HG03378 (cell line): ENCODE measurements around the gene PNN.
"Not testable (repeated sequence)": the region's sequence is repeated elsewhere in the genome, so short reads cannot be mapped to it uniquely, and the experiment has no call there.

Experiments used
- ATAC-seq: cut with Tn5 transposase; IDR thresholded peaks from one replicate; pipeline ENCODE4 v1.9.1; 2021; ENCODE audit warnings: mild to moderate bottlenecking, moderate library complexity; ENCODE audit not compliant: unreplicated experiment

The PNN gene

DNA sequence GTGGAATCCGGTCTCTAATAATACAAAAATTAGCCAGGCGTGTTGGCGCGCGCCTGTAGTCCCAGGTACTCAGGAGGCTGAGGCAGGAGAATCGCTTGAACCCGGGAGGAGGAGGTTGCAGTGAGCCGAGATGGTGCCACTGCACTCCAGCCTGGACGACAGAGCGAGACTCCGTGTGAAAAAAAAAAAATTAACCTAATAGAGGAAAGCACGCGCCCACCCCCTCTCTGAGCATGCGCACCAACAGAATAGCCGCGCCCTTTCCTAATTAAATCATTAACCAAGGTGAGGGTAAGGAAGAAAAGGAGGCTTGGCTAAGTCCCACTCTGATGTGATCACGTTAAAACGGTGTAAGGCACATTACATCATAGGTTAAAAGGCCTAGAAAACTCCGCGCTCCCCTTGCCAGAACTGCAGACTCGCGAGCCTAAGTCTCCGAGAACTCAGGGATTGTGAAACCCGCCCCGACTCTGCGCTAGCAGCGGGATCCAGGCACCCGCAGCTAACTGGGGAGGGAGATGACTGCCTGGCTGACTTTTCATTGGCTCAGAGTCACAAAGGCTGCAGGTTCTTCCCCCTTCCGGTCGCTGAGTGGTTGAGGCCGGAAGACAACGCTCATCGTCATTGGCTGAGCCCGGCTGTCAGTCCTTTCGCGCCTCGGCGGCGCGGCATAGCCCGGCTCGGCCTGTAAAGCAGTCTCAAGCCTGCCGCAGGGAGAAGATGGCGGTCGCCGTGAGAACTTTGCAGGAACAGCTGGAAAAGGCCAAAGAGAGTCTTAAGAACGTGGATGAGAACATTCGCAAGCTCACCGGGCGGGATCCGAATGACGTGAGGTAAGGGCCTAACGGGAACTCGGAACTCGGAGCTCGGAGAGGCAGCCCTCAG, at the start of gene PNN:
Gene PNN (plus strand): TSS at position 695 of the 885 bp plus-strand sequence. CDS start 26 bp downstream, at position 721.
- peak; percentile 93 for ATAC-seq

DNA sequence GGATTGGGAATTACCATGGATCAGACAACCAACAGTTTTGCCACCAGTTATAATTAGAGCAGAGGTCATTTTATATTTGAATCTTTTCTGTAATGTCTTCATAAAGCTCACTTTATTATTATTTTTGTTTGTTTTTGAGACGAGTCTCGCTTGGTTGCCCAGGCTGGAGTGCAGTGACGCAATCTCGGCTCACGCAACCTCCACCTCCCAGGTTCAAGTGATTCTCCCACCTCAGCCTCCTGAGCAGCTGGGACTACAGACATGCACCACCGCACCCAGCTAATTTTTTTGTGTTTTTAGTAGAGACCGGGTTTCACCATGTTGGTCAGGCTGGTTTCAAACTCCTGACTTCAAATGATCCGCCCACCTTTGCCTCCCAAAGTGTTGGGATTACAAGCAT, 37.2 kb upstream of the PNN start:
- ATAC-seq, result not testable (repeated sequence)

DNA sequence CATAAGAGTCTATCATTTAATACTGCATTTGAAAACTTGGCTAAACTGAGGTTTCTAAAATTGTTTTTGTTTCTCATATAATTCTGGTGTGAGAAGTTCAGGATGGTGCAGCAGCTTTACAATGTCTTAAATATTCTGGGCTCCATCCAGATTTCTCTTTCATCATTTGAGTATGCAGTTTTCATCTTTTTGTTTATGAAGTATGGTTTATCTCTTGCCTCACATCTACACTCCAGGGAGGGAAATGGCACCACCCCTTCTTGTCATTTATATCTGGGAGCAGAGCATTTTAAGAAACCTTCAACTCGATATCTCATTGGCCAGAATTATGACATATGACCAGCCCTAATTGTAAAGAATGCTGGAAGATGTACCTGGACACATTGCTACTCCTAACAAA, 36.6 kb upstream of the PNN start:
- no peak for ATAC-seq

DNA sequence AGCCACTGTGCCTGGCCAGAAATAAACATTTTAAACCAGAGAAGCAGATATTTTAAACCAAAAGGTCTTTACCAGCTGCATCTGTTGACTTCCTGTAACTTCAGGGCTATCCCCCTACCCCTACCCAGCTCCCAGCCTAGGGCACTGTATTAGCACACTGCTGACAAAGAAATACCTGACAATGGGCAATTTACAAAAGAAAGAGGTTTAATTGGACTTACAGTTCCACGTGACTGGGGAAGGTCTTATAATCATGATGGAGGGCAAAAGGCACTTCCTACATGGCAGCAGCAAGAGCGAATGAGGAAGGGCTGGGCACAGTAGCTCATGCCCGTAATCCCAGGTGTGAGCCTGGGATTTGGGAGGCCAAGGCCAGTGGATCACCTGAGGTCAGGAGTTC, 34.9 kb upstream of the PNN start:
- ATAC-seq, result no peak

DNA sequence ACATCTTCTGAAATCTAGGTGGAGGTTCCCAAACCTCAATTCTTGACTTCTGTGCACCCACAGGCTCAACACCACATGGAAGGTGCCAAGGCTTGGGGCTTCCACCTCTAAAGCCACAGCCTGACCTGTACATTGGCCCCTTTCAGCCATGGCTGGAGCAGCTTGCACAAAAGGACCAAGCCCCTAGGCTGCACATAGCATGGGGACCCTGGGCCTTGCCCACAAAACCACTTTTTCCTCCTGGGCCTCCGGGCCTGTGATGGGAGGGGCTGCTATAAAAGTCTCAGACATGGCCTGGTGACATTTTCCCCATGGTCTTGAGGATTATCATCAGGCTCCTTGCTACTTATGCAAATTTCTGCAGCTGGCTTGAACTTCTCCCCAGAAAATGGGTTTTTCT, 33.4 kb upstream of the PNN start:
- not testable (repeated sequence) for ATAC-seq

DNA sequence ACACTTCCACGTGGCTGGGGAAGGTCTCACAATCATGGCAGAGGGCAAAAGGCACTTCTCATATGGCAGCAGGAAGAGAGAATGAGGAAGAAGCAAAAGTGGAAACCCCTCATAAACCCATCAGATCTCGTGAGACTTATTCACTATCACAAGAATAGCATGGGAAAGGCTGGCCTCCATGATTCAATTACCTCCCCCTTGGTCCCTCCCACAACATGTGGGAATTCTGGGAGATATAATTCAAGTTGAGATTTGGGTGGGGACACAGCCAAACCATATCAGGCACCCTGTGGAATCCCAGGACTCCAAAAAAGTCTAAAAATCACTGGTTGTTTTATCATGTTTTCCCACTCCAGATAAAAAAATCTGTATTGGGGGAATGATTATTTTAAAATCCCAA, 31.8 kb upstream of the PNN start:
- not testable (repeated sequence) for ATAC-seq

DNA sequence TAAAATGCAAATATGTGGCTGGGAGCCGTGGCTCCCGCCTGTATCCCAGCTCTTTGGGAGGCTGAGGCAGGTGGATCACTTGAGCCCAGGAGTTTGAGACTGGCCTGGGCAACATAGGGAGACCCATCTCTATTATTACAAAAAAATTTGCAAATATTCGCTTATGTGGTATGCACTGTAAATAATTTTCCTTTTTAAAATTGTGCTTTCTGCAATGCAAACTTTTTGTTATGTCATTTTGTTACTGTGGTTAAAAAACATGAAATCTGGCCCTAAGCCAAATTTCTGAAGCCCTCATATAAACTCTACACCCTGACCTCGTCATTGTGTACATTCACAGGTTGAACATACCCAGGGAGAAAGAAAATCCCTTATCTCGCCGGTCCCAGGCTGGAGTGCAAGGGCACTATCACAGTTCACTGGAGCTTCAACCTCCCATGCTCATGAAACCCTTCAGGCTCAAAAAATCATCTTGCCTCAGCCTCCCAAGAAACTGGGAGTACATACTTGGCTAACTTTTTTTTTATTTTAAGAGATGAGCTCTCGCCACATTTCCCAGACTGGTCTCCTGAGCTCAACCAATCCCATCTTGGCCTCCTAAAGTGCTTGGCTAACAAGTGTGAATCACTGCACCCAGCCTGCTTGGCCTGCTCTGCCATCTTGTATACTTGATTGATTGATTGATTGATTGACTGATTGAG, 29.6 kb upstream of the PNN start:
- no peak for ATAC-seq

DNA sequence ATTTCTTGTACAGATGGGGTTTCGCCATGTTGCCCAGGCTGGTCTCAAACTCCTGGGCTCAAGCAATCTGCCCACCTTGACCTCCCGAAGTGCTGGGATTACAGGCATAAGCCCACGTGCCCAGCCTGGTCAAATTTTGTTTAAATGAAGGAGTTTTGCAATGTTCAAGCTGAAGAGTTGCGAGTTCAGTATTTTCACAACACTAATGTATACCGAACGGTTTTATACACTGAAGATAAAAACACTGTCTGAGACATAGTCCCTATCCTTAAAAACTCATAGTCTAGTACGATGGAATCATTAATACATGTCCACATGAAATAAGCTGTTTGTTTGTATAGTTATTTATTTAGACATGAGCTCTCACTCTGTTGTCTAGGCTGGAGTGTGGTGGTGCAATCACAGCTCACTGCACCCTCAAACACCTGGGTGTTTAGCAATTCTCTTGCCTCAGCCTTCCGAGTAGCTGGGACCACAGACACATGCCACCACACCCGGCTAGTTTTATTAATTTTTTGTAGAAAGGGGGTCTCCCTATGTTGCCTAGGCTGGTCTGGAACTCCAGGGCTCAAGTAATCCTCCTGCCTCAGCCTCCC, 20.4 kb upstream of the PNN start:
- no peak for ATAC-seq

DNA sequence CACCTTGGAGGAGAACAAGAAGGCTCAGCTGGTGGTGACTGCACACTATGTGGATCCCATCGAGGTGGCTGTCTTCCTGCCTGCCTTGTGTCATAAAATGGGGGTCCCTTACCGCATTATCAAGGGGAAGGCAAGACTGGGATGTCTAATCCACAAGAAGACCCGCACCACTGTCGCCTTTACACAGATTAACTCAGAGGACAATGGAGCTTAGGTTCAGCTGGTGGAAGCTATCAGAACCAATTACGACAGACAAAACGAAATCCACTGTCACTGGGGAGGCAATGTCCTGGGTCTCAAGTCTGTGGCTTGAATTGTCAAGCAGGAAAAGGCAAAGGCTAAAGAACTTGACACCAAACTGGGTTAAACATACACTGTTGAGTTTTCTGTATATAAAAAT, 17.6 kb upstream of the PNN start:
- ATAC-seq, result no peak

DNA sequence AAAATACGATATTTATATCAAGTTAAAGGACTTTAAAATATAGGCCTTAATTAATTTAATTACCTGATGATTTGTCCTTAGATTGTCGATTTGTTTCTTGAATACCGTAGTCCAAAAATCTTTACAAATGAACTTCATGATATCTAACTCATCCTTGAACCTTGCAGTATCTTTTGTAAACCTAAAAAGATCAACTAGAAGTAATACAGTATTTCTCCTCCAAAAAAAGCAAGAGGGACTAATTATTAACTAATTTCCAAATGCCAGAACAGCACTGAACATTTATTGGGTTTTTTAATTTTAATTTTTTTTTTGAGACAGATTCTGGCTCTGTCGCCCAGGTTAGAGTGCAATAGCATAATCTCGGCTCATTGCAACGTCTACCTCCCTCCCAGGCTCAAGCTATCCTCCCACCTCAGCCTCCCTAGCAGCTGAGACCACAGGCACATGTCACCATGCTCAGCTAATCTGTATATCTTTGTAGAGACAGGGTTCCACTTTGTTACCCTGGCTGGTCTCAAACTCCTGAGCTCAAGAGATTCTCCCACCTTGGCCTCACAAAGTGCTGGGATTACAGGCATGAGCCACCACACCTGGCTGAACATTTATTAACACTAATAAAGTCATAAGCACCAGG, 16.7 kb upstream of the PNN start:
- no peak for ATAC-seq

DNA sequence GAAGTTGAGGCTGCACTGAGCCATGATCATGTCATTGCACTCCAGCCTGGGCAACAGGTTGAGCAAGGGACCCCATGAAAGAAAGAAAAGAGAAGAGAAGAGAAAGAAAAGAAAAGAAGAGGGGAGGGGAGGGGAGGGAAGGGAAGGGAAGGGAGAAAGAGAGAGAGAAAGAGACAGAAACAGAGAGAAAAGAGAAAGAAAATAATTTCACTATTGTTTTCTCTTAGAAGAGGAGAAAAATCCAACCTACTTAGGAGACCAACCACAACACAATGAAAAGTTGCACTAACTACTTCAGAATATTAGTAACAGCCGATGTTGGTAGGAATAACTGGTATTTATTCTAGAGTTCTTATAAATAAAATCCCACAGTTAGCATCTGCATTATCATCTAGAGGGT, 14.6 kb upstream of the PNN start:
- no peak for ATAC-seq

DNA sequence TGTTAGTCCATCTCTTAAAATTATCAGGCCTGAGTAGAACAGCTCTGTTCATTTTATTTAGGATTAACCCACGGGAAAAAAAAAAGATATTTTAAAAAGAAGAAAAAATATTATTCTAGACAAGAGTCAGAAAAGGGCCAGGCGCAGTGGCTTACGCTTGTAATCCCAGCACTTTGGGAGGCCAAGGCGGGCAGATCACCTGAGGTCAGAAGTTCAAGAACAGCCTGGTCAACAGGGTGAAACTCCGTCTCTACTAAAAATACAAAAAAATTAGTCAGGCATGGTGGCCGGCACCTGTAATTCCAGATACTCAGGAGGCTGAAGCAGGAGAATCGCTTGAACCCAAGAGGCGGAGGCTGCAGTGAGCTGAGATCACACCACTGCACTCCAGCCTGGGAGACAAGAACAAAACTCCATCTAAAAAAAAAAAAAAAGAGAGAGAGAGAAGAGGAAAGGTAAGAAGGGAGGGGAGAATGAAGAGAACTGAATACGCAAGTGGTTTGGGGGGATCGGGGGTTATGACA, 7.2 kb upstream of the PNN start:
- ATAC-seq, result not testable (repeated sequence)

DNA sequence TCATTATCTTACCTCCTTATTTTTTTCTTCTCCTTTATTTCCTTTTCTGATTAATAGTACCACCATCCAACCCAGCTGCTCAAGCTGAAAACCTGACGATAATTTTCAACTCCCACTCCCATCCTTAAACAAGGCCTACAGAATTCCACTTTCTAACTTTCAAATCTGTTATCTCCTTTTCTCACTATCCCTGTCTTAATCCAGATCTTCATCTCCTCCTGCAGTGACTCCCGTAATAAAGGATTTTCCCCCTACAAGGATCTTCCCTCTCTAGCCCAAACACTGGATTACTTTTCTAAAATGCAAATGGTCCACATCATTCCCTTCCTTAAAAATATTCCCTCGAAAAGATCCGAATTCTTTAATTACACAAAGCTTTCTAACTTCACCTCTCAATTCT, 6.5 kb upstream of the PNN start:
- no peak for ATAC-seq

DNA sequence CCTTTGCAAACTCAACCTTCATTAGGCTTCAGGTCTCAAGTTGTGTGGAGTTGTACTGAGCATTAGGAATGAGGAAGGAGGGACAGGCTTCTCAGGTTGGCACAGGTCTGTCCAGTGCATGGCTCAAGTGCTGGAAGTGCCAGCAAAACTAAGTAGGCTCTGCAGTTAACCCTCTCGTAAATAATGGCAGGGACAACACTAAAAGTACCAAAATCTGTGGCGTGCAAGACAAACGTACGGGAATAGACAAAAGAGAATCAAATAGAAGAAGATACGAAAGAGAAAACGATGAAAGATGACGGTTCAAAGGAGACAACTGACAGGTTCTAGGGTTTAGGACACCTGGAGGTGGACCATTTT, 5.5 kb upstream of the PNN start:
- peak; percentile 10 for ATAC-seq

DNA sequence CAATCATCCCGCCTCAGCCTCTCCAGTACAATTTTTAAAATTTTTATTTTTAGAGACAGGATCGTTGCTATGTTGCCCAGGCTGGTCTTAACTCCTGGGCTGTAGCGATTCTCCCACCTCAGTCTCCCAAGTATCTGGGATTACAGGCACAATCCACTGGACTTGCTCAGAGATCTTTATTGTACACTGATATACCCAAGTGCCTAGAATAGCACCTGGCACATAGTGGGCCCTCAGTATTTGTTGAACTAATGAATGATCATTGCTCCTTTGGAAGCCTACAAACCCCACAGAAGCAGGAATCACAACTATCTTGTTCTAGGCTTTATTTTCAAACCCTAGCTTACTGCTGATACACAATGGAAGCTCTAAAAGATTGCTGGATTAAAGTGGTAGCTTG, 1.9 kb upstream of the PNN start:
- no peak for ATAC-seq

DNA sequence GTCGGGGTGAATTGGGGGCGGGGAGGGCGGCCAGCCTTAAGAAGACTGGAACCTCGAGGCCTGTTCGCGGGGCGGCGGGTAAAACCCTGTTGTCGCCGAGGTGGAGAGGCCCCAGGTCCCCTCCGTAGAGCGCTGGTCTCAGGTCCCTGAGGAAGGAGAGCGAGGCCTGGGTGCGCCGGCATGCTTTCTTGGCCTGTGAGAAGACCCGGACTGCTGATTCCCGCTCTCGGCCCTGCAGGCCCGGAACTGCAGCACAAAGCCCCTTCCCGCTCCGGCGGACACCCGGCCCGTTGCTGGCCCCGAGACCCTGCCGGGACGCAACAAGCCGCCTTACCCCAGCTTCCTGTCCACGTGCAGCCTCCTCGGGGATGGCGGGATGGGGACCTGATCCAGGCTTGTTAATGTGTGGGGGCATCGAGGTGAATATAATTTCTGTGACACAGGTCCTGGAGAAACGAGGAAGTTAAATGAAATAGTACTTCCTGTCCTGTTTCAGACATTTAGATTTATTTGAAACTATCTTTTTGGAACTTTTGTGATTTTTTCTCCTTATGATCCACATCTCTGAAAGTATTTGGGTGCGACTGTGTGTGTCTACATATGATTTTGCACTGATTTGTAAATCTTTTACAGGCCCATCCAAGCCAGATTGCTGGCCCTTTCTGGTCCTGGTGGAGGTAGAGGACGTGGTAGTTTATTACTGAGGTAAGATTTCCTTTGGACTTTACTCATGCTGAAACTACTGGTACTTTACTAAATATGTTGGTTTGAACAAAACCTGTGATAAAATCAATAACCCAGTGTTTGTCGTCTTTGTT, 600 bp downstream of the PNN start:
- ATAC-seq, result peak; percentile 3

DNA sequence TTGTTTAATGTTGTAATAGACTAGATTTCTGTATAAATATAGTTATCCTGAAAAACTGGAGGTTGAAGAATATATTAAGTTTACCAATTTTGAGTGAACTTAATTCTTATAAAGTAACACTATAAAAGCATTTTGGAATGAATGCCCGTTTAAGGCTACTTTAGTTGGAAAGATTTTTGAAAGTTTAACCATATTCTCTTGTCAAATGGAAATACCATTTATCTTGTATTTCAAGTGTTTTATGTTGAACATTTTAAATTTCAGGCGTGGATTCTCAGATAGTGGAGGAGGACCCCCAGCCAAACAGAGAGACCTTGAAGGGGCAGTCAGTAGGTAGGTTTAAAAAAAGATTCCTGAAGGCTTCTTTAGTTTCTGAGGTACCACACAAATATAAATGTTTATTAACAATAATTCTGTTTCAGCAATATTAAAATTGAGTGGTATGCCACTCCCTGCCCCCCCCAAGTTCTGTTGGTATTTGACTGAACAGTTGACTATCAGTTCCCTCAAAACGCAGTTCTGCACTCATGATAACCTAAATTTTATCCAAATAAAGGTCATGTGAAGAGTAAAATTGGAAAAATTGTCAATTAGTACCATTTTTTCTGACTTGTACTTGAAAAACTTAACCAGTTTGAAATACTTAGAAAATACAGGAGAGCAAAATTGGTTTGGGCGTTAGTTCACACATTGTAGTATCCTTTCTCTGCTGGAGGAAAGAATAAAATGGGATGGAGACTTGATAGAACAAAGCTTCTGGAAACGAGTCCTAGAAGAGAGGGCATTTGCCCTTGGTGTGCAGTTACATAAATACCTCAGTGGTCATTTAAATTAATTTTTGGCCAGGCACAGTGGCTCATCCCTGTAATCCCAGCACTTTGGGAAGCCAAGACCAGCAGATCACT, 1.5 kb downstream of the PNN start:
- ATAC-seq, result no peak

DNA sequence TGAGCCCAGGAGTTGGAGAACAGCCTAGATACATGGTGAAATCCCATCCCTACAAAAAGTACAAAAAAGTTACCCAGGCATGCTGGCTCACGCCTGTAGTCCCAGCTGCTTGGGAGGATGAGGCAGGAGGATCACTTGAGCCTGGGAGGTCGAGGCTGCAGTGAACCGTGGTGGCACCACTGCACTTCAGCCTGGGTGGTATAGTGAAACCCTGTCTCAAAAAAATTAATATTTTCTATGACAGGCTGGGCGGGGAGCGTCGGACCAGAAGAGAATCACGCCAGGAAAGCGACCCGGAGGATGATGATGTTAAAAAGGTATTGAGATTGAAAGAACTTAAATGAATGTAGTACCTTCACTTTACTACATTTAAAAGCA, 2.1 kb downstream of the PNN start:
- no peak for ATAC-seq

DNA sequence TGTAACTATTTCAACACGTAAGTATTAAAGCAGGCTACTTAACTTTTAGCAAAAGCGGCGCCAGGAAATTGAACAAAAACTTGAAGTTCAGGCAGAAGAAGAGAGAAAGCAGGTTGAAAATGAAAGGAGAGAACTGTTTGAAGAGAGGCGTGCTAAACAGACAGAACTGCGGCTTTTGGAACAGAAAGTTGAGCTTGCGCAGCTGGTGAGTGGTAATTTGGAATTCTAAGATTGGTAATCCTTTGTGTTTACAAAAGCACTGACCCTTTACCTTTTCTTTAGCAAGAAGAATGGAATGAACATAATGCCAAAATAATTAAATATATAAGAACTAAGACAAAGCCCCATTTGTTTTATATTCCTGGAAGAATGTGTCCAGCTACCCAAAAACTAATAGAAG, 4.0 kb downstream of the PNN start:
- ATAC-seq, result no peak
